Naive B cell (primary cell): ENCODE results near the gene RNU7-1. TPM values are rescaled to one million over a fixed set of nuclear protein-coding genes. Genes with fewer than 3 reads are reported as not detected.

Experiments used
- ATAC-seq, 2 donors: fragments of 150-1000 bp; cut with Tn5 transposase; 2 replicates each; pipeline ENCODE4 v1.10.0; 2021; ENCODE audit warnings: low read depth in 2 of 2, mild to moderate bottlenecking in 2 of 2, moderate library complexity in 2 of 2
- DNase-seq: peaks from one replicate; pipeline ENCODE4 v3.0.0; 2022
- H3K27ac Mint-ChIP-seq, 6 donors: one replicate each; pipeline ENCODE4 v1.8.0; 2020 to 2022; ENCODE audit warnings: mild to moderate bottlenecking in 6 of 6, mixed read lengths in 6 of 6, moderate library complexity in 5 of 6, inconsistent platforms in 2 of 6
- H3K27me3 Mint-ChIP-seq, 3 donors: one replicate each; pipeline ENCODE4 v1.8.0; 2021 to 2022; ENCODE audit warnings: mixed read lengths in 3 of 3, mild to moderate bottlenecking in 1 of 3
- H3K36me3 Mint-ChIP-seq, 2 donors: one replicate each; pipeline ENCODE4 v1.8.0; 2020 to 2022; ENCODE audit warnings: mixed read lengths in 2 of 2, inconsistent platforms in 1 of 2, mild to moderate bottlenecking in 1 of 2
- H3K4me1 Mint-ChIP-seq, 3 donors: one replicate each; pipeline ENCODE4 v1.8.0; 2020 to 2022; ENCODE audit warnings: mixed read lengths in 3 of 3, inconsistent platforms in 1 of 3, mild to moderate bottlenecking in 1 of 3, moderate library complexity in 1 of 3
- H3K4me3 Mint-ChIP-seq, 8 donors: one replicate each; pipeline ENCODE4 v1.8.0; 2020 to 2022; ENCODE audit warnings: mild to moderate bottlenecking in 8 of 8, mixed read lengths in 8 of 8, moderate library complexity in 8 of 8, inconsistent platforms in 2 of 8
- H3K9me3 Mint-ChIP-seq, 7 donors: one replicate each; pipeline ENCODE4 v1.8.0; 2020 to 2022; ENCODE audit warnings: mixed read lengths in 7 of 7, mild to moderate bottlenecking in 5 of 7, inconsistent platforms in 2 of 7, moderate library complexity in 1 of 7
- polyA plus RNA-seq, 6 donors: library from polyadenylated mRNA; unstranded; fragments of 300-500 nt; fragmentation: Illumina TruSeq; gene quantifications; one replicate each; pipeline ENCODE4 v1.2.3, GENCODE V29; 2021; ENCODE audit warnings: low read depth in 6 of 6

Gene RNU7-1
- polyA plus RNA-seq, 6 donors from 2014 or later, result not detected

- H3K27ac Mint-ChIP-seq, result peak overlapping the region; percentile 94 to 99 (median 98)
- H3K4me3 Mint-ChIP-seq, result peak overlapping the region; percentile 49 to 98 (median 95)
- no peaks in the 10 kb centered on the region for H3K27me3 Mint-ChIP-seq
- ATAC-seq (no peak), DNase-seq (no peak)
- H3K9me3 Mint-ChIP-seq, result no peaks in the 10 kb centered on the region
- H3K4me1 Mint-ChIP-seq, result peaks cover 58 to 74% (median 73%) of the 10 kb centered on the region in 3 donors
- H3K36me3 Mint-ChIP-seq, result peaks cover 25 to 34% of the 10 kb centered on the region in 2 donors
These were observed 18.8 kb downstream of the RNU7-1 start for GRCh38 chr12:6962285-6963015.

GRCh38 chr12:6963016-6963731 lies 19.6 kb downstream of the RNU7-1 start:
- Mint-ChIP-seq H3K27me3 (no peaks in the 10 kb centered on the region), H3K9me3 (no peaks in the 10 kb centered on the region), H3K4me3 (peak overlapping the region in 1 of 8 donors; percentile 56), H3K36me3 (peaks cover 23 to 33% of the 10 kb centered on the region in 2 donors), H3K27ac (peak overlapping the region in 4 of 6 donors; percentile 38 to 99 (median 96)), H3K4me1 (peaks cover 57 to 71% (median 66%) of the 10 kb centered on the region in 3 donors)
- DNase-seq, result no peak
- ATAC-seq, result no peak

- DNase-seq (no peak), ATAC-seq (no peak)
- Mint-ChIP-seq H3K4me1 (peaks cover 53 to 68% (median 65%) of the 10 kb centered on the region in 3 donors), H3K9me3 (no peaks in the 10 kb centered on the region), H3K4me3 (peak overlapping the region in 1 of 8 donors; percentile 8), H3K27me3 (no peaks in the 10 kb centered on the region), H3K36me3 (peaks cover 16 to 25% of the 10 kb centered on the region in 2 donors), H3K27ac (peak overlapping the region in 4 of 6 donors; percentile 78 to 96 (median 89))
These were observed 20.3 kb downstream of the RNU7-1 start for GRCh38 chr12:6963791-6964413.

GRCh38 chr12:6964605-6965025 lies 21.0 kb downstream of the RNU7-1 start:
- H3K27ac Mint-ChIP-seq, result peak overlapping the region in 5 of 6 donors; percentile 78 to 96 (median 93)
- H3K27me3 Mint-ChIP-seq, result no peaks in the 10 kb centered on the region
- H3K9me3 Mint-ChIP-seq, result no peaks in the 10 kb centered on the region
- DNase-seq (no peak), ATAC-seq (peak in 1 of 2 donors; percentile 7)
- peaks cover 9 to 18% of the 10 kb centered on the region in 2 donors for H3K36me3 Mint-ChIP-seq
- peak overlapping the region in 4 of 8 donors; percentile 25 to 80 (median 53) for H3K4me3 Mint-ChIP-seq
- peaks cover 51 to 68% (median 64%) of the 10 kb centered on the region in 3 donors for H3K4me1 Mint-ChIP-seq

- peak overlapping the region in 4 of 8 donors; percentile 25 to 80 (median 53) for H3K4me3 Mint-ChIP-seq
- peak overlapping the region; percentile 24 to 96 (median 86) for H3K27ac Mint-ChIP-seq
- ATAC-seq (peak; percentile 77 to 78), DNase-seq (peak; percentile 84)
- no peaks in the 10 kb centered on the region for H3K27me3 Mint-ChIP-seq
- peaks cover 9 to 17% of the 10 kb centered on the region in 2 donors for H3K36me3 Mint-ChIP-seq
- H3K4me1 Mint-ChIP-seq, result peaks cover 54 to 66% (median 59%) of the 10 kb centered on the region in 3 donors
- no peaks in the 10 kb centered on the region for H3K9me3 Mint-ChIP-seq
These were observed 21.5 kb downstream of the RNU7-1 start for GRCh38 chr12:6965026-6965661.

- Mint-ChIP-seq H3K27ac (peak overlapping the region in 4 of 6 donors; percentile 38 to 95 (median 64)), H3K4me1 (peaks cover 51 to 62% (median 55%) of the 10 kb centered on the region in 3 donors), H3K4me3 (peak overlapping the region in 2 of 8 donors; percentile 41 to 80), H3K9me3 (no peaks in the 10 kb centered on the region), H3K27me3 (no peaks in the 10 kb centered on the region), H3K36me3 (peaks cover 10 to 15% of the 10 kb centered on the region in 2 donors)
- no peak for DNase-seq
- ATAC-seq, result no peak
These were observed 22.1 kb downstream of the RNU7-1 start for GRCh38 chr12:6965714-6966113.

- H3K36me3 Mint-ChIP-seq, result peaks cover 10 to 13% of the 10 kb centered on the region in 2 donors
- ATAC-seq (no peak), DNase-seq (no peak)
- no peaks in the 10 kb centered on the region for H3K27me3 Mint-ChIP-seq
- no peaks in the 10 kb centered on the region for H3K9me3 Mint-ChIP-seq
- peak overlapping the region in 2 of 8 donors; percentile 47 to 62 for H3K4me3 Mint-ChIP-seq
- peaks cover 47 to 61% (median 53%) of the 10 kb centered on the region in 3 donors for H3K4me1 Mint-ChIP-seq
- H3K27ac Mint-ChIP-seq, result no peak overlapping the region
These were observed 22.7 kb downstream of the RNU7-1 start for GRCh38 chr12:6966351-6966750.

GRCh38 chr12:6967651-6968100 lies 24.1 kb downstream of the RNU7-1 start:
- DNase-seq (no peak), ATAC-seq (no peak)
- Mint-ChIP-seq H3K4me1 (peaks cover 46 to 64% (median 53%) of the 10 kb centered on the region in 3 donors), H3K9me3 (no peaks in the 10 kb centered on the region), H3K36me3 (peaks cover 7 to 11% of the 10 kb centered on the region in 2 donors), H3K4me3 (peak overlapping the region in 2 of 8 donors; percentile 25 to 40), H3K27ac (peak overlapping the region in 1 of 6 donors; percentile 57), H3K27me3 (no peaks in the 10 kb centered on the region)

- H3K4me1 Mint-ChIP-seq, result peaks cover 49 to 67% (median 53%) of the 10 kb centered on the region in 3 donors
- ATAC-seq (no peak), DNase-seq (no peak)
- peak overlapping the region in 6 of 8 donors; percentile 32 to 99 (median 80) for H3K4me3 Mint-ChIP-seq
- H3K36me3 Mint-ChIP-seq, result peaks cover 7 to 11% of the 10 kb centered on the region in 2 donors
- peak overlapping the region in 1 of 6 donors; percentile 47 for H3K27ac Mint-ChIP-seq
- H3K9me3 Mint-ChIP-seq, result no peaks in the 10 kb centered on the region
- H3K27me3 Mint-ChIP-seq, result no peaks in the 10 kb centered on the region
These were observed 24.8 kb downstream of the RNU7-1 start for GRCh38 chr12:6968426-6968825.

- peak overlapping the region; percentile 94 to 100 (median 100) for H3K4me3 Mint-ChIP-seq
- H3K9me3 Mint-ChIP-seq, result no peaks in the 10 kb centered on the region
- peaks cover 7 to 11% of the 10 kb centered on the region in 2 donors for H3K36me3 Mint-ChIP-seq
- ATAC-seq (no peak), DNase-seq (no peak)
- H3K27me3 Mint-ChIP-seq, result no peaks in the 10 kb centered on the region
- H3K4me1 Mint-ChIP-seq, result peaks cover 40 to 59% (median 47%) of the 10 kb centered on the region in 3 donors
- H3K27ac Mint-ChIP-seq, result peak overlapping the region; percentile 66 to 100 (median 100)
These were observed 26.5 kb downstream of the RNU7-1 start for GRCh38 chr12:6970096-6970527.

GRCh38 chr12:6974180-6974579 lies 30.6 kb downstream of the RNU7-1 start:
- no peaks in the 10 kb centered on the region for H3K27me3 Mint-ChIP-seq
- ATAC-seq, result no peak
- H3K9me3 Mint-ChIP-seq, result no peaks in the 10 kb centered on the region
- peak overlapping the region in 1 of 8 donors; percentile 94 for H3K4me3 Mint-ChIP-seq
- no peak for DNase-seq
- peaks cover 31 to 44% (median 38%) of the 10 kb centered on the region in 3 donors for H3K4me1 Mint-ChIP-seq
- H3K27ac Mint-ChIP-seq, result peak overlapping the region in 1 of 6 donors; percentile 28
- peaks cover 10 to 15% of the 10 kb centered on the region in 2 donors for H3K36me3 Mint-ChIP-seq

GRCh38 chr12:6975297-6976032 lies 31.8 kb downstream of the RNU7-1 start:
- no peaks in the 10 kb centered on the region for H3K27me3 Mint-ChIP-seq
- peaks cover 10 to 17% of the 10 kb centered on the region in 2 donors for H3K36me3 Mint-ChIP-seq
- no peak overlapping the region for H3K27ac Mint-ChIP-seq
- DNase-seq (no peak), ATAC-seq (no peak)
- H3K4me1 Mint-ChIP-seq, result peaks cover 26 to 37% (median 34%) of the 10 kb centered on the region in 3 donors
- H3K9me3 Mint-ChIP-seq, result no peaks in the 10 kb centered on the region
- peak overlapping the region in 1 of 8 donors; percentile 44 for H3K4me3 Mint-ChIP-seq
